HS-27A (cell line): ENCODE measurements around the gene ROCK1.
A peak's percentile ranks its signal among the peaks of the same experiment; 100 is the strongest.

Experiments
- DNase-seq: peaks from one replicate; pipeline ENCODE4 v3.0.0-alpha.2; 2012; ENCODE audit warnings: low read depth, missing footprints

ROCK1 gene

DNA sequence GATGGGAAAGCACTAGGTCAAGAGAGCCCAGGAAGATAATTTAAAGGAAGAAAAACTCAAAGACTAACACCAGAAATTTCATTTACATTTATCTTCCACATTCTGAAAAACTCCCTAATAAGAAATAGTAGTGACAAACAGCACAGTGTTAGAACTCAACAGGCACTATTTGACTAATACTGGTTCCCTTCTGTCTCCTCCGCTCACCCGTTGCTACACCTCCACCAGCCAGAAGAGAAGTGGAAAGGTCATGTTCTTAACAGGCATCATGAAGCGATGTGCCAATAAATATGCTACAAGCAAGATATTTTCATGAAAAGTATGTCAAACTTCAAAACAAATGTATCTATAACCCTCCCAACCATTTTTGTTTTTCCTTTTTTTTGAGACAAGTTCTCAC, 5.7 kb downstream of the ROCK1 start:
- DNase-seq = no peak

DNA sequence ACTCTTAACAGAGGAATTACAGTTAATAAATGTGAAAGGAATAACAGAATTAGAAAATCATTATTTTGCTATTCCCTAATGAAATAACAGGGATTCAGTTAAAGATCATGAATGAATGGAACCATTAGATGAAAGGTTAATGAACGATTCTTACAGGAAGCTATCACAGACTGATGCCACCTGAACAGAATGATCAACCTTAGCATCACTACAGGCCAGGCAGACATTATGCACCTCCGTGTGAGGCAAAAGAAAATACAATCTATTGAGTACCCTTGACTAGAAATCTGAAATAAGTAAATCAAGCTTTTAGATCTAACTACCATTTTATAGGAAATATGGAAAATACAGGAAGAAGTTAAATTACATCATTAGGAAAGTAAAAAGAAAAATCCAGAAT, 10.4 kb downstream of the ROCK1 start:
- DNase-seq = no peak

DNA sequence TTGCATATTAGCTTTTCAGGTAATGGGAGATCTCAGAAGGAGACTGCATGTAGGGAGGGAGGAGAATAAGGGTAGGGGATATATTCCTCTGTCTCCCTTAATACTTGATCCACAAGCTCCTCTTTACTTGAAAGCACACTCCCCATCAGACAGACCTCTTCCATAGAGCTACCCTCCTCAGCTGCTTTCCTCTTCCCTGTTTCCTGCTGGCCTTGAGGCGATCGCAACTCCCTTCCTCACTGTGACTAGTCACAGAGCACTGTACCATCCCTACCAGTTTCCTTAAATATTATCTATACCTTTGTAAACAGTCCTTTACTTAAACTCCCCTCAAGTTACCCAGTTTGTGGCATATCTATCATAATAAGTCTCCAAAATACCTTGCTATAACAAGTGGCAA, 10.9 kb downstream of the ROCK1 start:
- DNase-seq = no peak

DNA sequence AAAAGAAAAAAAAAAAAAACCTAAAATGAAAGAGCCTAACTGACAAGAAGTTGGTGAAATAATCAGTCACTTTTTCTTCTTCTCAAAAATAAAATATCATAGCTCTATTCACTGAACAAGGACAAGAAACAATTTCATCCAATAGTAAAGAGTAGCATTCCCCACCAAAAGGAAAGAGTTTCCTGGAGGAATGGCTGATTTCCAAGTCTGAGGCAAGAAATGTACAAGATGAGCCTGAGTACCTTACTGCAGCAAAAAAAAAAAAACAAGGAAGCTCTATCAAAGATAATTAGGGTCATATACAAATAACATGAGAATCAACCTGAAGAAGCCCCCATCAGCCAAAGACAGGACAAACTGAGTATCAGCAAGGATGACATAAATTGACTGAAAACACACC, 11.5 kb downstream of the ROCK1 start:
- DNase-seq = no peak

DNA sequence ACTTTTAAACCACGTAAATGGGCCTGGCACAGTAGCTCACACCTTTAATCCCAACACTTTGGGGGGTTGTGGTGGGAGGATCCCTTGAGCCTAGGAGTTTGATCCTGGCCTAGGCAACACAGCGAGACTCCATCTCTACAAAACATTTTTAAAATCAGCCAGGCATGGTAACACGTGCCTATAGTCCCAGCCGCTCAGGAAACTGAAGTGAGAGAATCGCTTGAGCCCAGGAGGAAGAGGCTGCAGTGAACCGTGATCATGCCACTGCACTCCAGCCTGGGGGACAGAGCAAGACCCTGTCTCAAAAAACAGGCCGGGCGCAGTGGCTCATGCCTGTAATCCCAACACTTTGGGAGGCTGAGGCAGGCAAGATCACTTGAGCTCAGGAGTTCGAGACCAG, 12.2 kb downstream of the ROCK1 start:
- DNase-seq = no peak

DNA sequence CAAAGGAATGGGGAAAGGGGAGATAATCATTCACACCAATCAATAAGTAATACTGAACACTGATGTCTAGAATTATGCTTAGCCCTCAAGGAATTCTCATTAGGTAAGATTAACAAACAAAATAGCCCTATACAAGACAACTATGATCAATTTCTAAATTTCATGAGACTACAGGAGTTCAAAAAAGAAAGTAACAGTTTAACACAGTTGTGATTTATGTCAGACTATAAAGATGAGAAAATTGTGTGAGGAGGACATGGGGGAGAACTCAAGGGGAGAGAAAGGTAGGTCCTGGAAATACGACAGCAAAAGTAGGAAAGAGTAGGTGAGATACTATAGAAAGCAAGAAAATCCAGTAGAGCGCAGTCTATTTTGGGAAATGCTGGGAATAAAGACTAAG, 14.9 kb downstream of the ROCK1 start:
- DNase-seq = no peak

DNA sequence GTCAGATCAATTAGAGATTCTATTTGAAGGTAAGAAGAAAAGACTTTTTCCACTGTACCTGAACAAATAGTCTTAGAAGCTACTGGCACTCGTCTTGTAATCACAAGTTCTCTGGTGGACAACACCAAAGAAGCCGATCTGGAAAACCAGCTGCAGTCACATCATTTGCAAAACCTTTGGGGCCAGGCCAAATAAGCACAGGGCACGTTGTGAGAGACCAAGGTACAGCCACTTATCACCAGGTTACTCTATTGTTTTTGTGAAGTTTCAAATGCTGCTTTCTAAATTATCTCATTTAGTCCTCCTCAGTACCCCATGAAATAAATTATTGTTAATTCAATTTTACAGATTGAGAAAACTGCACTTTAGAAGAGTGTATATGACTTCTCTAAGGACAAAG, 18.5 kb downstream of the ROCK1 start:
- no peak for DNase-seq

DNA sequence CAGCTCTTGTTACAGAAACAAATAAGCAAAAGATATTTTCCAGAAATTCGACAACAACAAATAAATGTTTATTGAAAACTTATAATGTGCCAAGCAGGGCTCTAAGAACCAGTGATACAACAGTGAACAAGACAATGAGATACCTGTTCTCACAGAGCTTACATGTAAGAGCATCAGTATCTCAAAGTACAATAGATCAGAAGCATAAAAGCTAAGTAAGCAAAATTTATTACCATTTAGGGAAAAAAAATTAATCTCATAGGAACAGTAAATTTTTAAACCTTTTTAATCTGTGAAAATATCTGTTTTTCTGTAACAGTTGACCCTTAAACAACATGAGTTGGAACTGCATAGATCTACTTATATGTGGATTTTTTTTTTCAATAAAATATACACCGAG, 20.9 kb downstream of the ROCK1 start:
- DNase-seq = no peak

DNA sequence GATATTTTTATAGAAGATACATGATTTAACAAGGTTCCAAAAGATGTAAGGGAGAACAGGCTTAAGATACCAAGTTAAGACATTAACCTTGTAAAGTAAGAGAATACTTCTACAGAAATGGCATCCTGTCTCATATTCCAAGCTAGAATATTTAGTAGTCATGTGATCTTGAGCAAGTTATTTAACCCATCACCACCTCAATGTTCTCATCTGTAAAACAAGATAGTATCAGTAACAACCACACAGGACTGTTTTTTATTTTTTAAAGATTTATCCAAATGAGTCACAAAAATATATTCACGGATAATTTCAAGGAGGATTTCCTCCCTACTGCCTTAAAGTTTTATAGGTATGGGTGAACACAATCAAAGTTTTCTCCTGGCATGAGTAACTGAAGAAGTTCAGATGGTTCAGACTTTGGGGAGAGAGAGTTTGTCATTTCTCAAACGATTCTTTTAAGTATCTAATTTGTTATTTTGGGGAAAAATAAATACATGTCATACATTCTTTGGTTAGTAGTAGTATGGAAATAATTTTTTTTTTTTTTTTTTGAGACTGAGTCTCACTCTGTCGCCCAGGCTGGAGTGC, 25.9 kb downstream of the ROCK1 start:
- DNase-seq = peak; percentile 8

DNA sequence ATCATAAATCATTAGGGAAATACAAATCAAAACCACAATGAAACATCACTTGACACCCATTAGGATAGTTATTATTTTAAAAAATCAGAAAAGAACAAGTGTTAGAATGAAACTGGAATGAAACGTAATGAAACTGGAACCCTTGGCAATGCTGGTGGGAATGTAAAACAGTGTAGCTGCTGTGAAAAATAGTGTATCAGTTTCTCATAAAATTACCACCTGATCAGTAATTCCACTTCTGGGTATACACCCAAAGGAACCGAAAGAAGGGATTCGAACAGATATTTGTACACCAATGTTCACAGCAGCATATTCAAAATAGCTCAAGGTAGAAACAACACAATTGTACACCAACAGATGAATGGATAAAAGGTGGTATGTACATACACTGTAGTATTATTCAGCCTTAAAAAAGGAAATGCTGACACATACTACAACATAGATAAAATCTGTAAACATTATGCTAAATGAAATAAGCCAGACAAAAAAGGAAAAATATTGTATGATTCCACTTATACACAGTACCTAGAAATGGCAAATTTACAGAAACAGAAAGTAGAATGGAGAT, 27.0 kb downstream of the ROCK1 start:
- DNase-seq = no peak

DNA sequence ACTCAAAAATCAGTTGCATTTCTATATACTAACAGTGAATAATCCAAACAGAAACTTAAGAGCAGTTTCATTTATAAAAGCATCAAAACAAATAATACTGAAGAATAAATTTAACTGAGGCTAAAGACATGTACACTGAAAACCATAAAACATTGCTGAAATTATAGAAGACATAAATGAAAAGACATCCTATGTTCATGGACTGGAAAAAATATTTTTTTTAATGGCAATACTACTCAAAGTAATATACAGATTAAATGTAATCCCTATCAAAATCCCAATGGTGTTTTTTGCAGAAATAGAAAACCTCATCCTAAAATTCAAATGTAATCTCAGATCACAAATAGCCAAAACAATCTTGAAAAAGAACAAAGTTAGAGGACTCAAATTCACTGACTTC, 28.6 kb downstream of the ROCK1 start:
- no peak for DNase-seq

DNA sequence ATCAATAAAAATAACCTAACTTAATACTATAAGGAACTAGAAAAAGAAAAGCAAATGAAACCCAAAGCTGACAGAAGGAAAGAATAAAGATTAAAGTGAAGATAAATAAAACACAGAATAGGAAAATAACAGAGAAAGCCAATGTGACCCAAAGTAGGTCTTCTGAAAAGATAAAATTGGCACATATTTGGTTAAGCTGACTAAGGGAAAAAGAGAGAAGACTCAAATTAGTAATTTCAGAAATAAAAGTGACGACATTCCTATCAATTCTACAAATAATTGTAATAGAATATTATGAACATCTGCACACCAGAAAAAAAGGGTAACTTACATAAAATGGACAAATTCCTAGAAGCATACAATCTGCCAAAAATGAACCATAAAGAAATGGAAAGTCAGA, 30.2 kb downstream of the ROCK1 start:
- DNase-seq = no peak

DNA sequence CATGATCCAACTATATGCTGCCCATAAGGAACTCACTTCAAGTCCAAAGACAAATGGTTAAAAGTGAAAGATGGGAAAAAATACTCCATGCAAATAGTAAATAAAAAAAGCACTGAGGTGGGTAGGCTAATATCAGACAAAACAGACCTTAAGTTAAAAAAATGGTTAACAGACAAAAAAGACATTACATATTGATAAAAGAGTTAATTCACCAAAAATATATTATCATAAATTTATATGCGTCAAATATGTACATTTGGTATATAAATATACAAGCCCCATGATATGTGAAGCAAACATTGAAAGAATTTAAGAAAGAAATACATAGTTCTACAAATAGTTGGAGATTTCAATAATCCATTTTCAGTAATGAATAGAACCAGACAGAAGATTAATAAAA, 31.0 kb downstream of the ROCK1 start:
- DNase-seq = no peak

DNA sequence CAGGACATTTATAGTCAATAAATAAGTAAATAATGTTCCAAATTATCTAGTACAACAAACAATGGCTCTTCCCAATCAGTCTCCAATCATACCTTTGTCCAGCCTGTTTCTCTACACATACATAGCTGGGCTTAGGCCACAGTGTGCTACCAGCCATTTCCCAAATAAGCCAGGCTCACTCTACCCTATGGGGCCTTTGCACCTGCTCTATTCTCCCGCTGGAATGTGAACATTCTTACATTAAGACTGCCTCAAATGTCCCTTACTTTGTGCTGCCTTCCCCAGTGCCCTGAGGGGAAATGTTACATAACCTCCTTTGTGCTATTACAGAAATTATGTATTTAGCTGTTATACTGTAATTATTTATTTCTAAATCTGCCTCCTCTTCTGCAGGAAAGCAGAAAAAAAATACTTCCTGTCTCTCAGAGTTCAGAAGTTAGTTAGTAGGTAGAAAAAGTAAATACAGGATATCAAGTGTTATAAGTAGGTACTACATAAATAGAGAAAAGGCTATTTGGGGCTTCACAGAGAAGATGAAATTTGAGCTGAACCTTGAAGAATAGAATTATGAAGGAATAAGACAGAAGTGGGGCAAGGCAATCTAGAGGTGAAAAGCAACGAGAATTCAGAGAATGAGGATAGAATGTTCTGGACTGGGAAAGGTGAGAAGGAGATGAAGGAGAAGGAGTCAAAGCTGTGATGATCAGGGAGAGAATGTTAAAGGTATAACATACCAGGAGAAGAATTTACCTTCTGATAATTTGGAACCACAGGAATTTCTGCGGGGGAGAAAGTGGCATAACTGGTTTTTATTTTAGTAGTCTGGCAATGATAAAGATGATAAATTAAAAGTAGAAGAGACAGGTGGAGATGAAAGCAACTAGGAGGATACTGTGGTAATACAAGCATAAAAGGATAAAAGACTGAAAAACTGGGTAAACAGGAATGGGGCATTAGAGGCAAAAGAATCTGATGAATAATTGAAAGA, 37.0 kb downstream of the ROCK1 start:
- no peak for DNase-seq

DNA sequence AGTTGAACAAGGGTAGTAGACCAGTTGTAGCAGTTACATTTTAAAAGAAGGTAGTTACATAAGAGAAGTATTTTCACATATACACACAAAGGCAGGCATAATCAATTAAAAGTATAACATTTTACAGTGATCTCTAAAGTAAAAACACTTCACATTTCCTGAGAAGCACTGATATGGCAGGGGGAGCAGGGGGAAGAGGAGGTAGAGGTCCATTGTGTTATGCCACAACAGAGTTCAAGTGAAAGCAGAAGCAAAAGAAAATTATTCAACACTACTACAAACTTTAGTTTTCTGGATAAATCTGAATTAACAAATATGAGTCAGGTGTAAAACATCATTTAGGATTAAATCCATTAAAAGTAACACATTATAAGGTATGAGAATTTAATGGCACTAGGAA, 38.4 kb downstream of the ROCK1 start:
- no peak for DNase-seq

DNA sequence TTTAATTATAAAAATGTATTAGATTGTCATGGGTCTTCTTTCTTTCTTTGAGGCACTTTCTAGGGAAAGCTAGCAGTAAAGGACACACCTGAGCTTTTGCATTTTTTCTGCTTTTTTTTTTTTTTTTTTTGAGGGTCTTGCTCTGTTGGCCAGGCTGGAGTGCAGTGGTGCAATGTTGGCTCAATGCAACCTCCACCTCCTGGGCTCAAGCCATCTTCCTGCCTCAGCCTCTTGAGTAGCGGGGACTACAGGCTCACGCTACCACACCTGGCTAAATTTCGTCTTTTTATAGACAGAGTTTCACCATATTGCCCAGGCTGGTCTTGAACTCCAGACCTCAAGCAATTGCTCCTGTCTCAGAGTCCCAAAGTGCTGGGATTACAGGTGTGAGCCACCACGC, 40.5 kb downstream of the ROCK1 start:
- DNase-seq = no peak

DNA sequence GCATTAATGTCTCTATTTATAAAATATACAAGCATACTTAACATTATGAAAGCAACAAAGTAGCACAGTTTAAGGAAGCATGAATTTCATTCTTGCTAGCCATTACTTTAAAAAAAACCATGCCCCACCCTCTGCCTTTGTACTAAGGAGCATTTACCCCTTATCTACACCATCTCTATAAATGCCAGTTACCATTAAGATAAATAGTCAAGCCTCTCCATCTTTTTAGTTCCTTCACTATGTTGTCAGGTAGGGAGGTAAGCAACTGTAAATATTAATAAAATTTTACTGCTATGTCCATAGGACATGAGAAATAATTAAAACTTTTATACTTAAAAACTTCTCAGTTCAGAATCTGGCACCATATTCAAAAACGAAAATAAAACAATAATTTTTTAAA, 42.1 kb downstream of the ROCK1 start:
- DNase-seq = no peak

DNA sequence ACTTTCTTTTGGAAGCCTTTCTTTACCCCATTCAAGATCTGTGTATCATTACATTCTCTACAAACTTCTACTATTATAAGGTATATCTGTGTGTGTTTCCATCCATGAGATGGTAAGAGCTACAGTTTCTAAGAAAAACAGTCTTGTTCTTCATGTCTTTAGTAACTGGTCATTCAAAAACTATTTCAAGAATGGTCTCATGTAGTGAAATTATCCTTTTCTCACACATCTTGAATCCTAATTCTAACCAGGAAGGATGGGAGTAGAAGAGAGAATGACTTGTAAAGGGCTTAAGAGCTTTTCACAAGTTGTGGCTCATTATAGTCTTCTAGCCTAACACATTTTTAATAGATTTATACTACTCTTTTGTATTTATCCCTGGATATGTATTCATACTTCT, 47.3 kb downstream of the ROCK1 start:
- DNase-seq = no peak

DNA sequence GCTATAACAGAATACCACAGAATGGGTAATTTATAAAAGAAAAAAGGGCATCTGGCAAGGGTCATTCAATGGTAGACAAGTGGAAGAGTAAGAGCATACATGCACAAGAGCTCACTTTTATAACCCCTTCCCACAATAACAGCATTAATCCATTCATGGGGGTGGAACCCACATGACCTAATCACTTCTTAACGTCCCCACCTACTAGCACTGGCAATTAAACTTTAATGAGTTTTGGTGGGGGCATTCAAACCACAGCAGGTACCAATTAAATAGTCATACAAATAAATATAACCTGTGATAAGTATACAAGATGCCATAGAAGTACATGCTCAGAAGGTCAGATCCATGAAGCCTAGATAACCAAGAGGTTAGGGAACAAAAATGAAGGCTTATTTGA, 48.6 kb downstream of the ROCK1 start:
- no peak for DNase-seq

DNA sequence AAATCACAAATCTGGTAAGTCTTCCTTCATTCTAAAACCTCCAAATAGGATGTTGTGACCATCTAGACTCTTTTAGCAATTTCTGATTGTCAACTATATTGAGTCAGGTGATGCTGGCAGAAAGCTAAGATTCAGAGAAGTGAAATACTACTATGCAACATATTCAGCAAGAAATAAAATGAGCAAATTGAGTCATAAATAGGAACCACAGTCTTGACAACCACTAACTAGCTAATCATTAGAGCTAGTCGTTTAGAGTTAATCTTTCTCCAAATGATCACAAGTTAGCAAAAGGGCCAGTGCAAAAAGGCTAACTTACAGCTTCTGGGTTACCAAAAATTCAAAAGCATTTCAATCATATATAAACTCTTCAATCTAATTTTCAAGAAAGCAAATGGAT, 54.5 kb downstream of the ROCK1 start:
- no peak for DNase-seq

DNA sequence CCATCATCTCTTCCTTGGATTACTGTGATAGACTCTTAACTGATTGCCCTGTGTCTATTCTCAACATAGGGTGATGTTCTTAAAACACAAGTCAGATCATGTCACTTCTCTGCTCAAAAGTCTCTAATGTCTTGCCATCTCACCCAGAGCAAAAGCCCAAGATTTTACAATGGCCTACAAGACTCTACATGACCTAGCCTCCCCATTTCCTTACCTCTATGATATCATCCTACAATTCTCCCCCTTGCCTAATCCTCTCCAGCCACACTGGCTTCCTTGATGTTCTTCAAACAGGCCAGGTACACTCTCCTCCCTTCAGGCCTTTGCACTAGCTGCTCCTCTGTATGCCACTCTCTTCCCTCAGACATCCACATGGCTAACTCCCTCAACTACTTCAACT, 55.1 kb downstream of the ROCK1 start:
- no peak for DNase-seq

DNA sequence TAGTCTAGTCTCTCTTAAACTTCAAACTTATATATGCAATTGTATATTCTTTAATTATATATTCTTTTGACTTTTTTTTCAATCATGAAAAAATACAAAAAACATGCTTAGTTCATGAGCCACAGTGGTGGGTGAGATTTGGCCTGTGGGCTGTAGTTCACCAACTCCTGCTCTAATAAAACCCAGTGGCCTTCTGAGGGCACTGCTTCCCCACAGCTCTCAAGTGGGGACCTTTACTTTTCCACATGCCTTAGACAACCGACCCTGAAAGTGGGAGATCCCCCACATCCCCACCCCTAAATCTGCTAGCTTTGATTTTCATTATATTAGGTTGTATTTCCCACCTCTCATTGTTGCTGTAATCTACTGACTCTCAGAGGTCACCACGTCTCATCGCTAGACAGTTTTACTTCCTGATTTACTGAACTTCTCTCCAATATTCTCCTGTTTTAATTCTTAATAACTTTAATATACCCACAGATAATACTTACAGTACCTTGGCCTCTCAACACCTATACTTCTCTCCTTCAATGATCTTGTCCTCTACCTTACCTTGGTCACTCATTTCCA, 57.3 kb downstream of the ROCK1 start:
- no peak for DNase-seq

DNA sequence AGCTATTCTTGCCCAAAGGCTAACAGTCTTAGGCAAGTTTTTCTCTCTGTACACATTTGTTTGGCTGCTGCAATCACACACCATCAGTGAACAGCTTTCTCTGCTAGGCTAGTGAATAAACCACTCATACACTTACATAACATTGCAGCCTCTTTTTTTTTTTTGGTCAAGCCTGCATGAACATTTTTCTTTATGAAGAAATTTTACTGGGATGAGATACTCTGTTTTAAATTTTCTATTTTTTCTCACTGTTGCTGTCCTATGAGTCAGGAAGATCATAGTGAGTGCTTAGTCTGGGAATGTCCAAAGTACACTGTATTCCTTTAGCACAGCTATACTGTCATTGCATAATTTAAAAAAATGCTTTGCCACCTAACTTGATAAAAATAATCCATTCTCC, 58.5 kb downstream of the ROCK1 start:
- peak; percentile 14 for DNase-seq
